ENCODE results near the gene PYCARD. TPM values are rescaled to one million over a fixed set of nuclear protein-coding genes. Genes with fewer than 3 reads are reported as not detected.

Gene PYCARD
- total RNA-seq, 1 experiment from 2014 or later, result 37.5 TPM

DNA sequence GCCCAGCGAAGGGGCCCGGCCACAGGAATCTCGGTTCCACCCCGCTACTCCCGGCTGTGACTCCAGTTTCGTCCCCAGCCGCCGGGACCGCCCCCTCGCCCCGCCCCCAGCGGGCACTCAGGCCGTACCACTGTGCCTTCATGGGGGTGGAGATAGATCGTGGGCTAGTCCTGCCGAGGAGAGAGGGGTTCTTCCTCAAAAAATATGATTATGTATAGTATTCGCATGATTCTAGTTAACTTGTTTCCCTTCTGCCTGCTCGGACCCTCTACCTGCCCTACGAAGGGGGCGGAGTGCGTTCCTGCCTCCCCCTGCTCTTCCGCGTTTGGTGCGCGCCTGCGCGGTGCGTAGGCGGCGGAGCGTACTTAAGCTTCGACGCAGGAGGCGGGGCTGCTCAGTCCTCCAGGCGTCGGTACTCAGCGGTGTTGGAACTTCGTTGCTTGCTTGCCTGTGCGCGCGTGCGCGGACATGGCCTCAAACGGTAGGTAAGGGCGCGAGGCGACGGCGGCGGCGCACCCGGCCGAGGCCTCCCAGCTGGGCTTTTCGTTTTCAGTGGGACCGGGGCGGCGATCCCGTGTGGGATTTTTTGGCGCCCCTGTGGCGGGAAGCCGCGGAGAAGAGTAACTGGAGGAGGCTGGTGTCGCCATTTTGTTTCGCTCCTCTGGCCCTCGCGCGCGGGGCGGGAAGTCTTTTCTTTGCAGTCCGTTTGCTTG is 22.7 kb downstream of the PYCARD start, which contains the start of gene FUS:
TSS of gene FUS (plus strand) at position 393 of the 713 bp plus-strand sequence. CDS start at position 469, 76 bp downstream.
- H3K4me3 Mint-ChIP-seq, result peak within 1 kb of the TSS; percentile 97 to 99
- Histone ChIP-seq H3T11ph (ENCODE audit: low read length) (no peak within 1 kb of the TSS), H2AFZ (ENCODE audit: low read length) (no peak within 1 kb of the TSS), H3K4me2 (ENCODE audit: insufficient read depth, insufficient read length, low read length) (peak within 1 kb of the TSS; percentile 87), H4K91ac (ENCODE audit: insufficient read length, low read depth, low read length) (peak within 1 kb of the TSS; percentile 51), H3K27me3 (ENCODE audit: insufficient read depth, low read length) (no peaks in the 10 kb centered on the region), H3K23ac (ENCODE audit: insufficient read length, low read depth, low read length) (no peak within 1 kb of the TSS), H2BK12ac (ENCODE audit: insufficient read length, low read depth, low read length) (no peak within 1 kb of the TSS), H3K18ac (ENCODE audit: insufficient read length, low read depth, low read length) (peak within 1 kb of the TSS; percentile 96), H3K79me1 (ENCODE audit: insufficient read depth, low read depth, low read length, poor library complexity, severe bottlenecking) (peaks cover 9% of the 10 kb centered on the region), H3K79me2 (ENCODE audit: insufficient read depth, low read length) (peaks cover 37% of the 10 kb centered on the region), H2BK20ac (ENCODE audit: low read depth, low read length, poor library complexity, severe bottlenecking) (no peak within 1 kb of the TSS), H3K23me2 (ENCODE audit: insufficient read length, low read depth, low read length, poor library complexity, severe bottlenecking) (peaks cover 9% of the 10 kb centered on the region), H2AK5ac (ENCODE audit: insufficient read length, low read length) (no peak within 1 kb of the TSS), H3K27ac (ENCODE audit: insufficient read length, low read depth, low read length) (peak within 1 kb of the TSS; percentile 36), H2BK120ac (ENCODE audit: low read depth, low read length, poor library complexity, severe bottlenecking) (peak within 1 kb of the TSS; percentile 84), H4K20me1 (ENCODE audit: control insufficient read depth, insufficient read depth, insufficient read length) (no peaks in the 10 kb centered on the region), H4K5ac (ENCODE audit: insufficient read length, low read depth, low read length) (peak within 1 kb of the TSS; percentile 9), H2BK5ac (ENCODE audit: insufficient read length, low read length) (peak within 1 kb of the TSS; percentile 55), H2BK15ac (ENCODE audit: low read depth, low read length) (no peak within 1 kb of the TSS), H3K4ac (ENCODE audit: low read depth, low read length) (peak within 1 kb of the TSS; percentile 3; the same call in 1 of the 2 replicates), H3K14ac (ENCODE audit: insufficient read depth, low read length) (peak within 1 kb of the TSS; percentile 96), H3K9ac (ENCODE audit: extremely low read depth, insufficient read length, low read length) (peak within 1 kb of the TSS; percentile 97), H3K56ac (ENCODE audit: insufficient read length, low read depth, low read length) (no peak within 1 kb of the TSS), H3K9me3 (ENCODE audit: control insufficient read depth, low read depth, low read length) (no peaks in the 10 kb centered on the region), H4K8ac (replicated peaks; ENCODE audit: insufficient read length, low read depth, low read length) (no peak within 1 kb of the TSS), H3K4me1 (ENCODE audit: insufficient read depth, low read length) (no peaks in the 10 kb centered on the region; the same call in 1 of the 2 replicates)
- H3K4me1 Mint-ChIP-seq, result peaks cover 33 to 35% of the 10 kb centered on the region in 2 experiments
- H3K27ac Mint-ChIP-seq, result peak within 1 kb of the TSS; percentile 100
- no peak for TF ChIP-seq CTCF (conservative IDR thresholded peaks at IDR 0.05)
- no CpG with 5 or more reads among the region's 69 CpGs for WGBS (ENCODE audit: extremely low coverage, insufficient read length, low lambda C conversion rate)
- H3K9me3 Mint-ChIP-seq, result peaks cover 0 to 2% of the 10 kb centered on the region in 2 experiments; a peak in 2 of 5 replicates
- H3K36me3 Mint-ChIP-seq (ENCODE audit: insufficient read depth in 1 of 3, low read depth in 3 of 3), result peaks cover 40 to 42% (median 40%) of the 10 kb centered on the region in 3 experiments
- peaks cover 2% of the 10 kb centered on the region for H3K27me3 Mint-ChIP-seq (ENCODE audit: low read depth)
- DNase-seq, result peak; percentile 86

Data from H9 (cell line).